PC-9 (cell line): Measurements from ENCODE around the gene PUDP.

Source experiments
- EZH2 ChIP-seq: fragments of 200-600 bp; sonication (generic); IDR thresholded peaks from 2 replicates; pipeline ENCODE4 v1.8.0; 2017; ENCODE audit warnings: antibody characterized with exemption, low read depth
- TF ChIP-seq, protein P1 (sequence below): fragments of 200-600 bp; sonication (generic); conservative IDR thresholded peaks from 2 replicates; pipeline ENCODE4 v1.6.1; 2017; ENCODE audit warnings: mixed run types, antibody characterized with exemption, mild to moderate bottlenecking, moderate library complexity

DNA sequence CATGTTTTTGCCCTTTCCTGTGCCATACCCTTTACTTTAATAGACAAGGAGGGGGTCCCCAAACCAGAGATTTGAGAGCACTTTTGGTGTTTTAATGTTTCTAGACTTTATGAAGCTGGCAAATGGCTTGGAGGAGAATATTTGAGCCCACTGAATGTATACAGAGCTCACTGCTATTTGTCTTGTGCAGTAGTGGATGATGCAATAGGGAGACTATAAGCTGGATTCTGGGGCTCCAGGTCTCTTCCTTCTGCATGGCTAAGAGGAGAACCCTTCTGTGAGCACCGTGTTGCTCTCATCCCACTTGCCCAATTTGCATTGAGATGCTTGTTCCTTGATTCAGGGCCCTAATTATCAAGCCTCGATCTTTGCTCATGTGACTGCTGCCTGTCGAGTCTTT is 8.9 kb upstream of the PUDP start:
- TF ChIP-seq, protein P1, sequence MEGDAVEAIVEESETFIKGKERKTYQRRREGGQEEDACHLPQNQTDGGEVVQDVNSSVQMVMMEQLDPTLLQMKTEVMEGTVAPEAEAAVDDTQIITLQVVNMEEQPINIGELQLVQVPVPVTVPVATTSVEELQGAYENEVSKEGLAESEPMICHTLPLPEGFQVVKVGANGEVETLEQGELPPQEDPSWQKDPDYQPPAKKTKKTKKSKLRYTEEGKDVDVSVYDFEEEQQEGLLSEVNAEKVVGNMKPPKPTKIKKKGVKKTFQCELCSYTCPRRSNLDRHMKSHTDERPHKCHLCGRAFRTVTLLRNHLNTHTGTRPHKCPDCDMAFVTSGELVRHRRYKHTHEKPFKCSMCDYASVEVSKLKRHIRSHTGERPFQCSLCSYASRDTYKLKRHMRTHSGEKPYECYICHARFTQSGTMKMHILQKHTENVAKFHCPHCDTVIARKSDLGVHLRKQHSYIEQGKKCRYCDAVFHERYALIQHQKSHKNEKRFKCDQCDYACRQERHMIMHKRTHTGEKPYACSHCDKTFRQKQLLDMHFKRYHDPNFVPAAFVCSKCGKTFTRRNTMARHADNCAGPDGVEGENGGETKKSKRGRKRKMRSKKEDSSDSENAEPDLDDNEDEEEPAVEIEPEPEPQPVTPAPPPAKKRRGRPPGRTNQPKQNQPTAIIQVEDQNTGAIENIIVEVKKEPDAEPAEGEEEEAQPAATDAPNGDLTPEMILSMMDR, result no peak
- TF ChIP-seq EZH2, result no peak
